NCI-H345 treated with DMSO at 0.1 percent for 48 hours (cell line): ENCODE measurements around the gene LIN7B.

Experiments used
- DNase-seq: peaks from one replicate; lab custom pipeline; 2025; ENCODE audit not compliant: unreplicated experiment; lab: John Stamatoyannopoulos, UW

Gene LIN7B

GRCh38 chr19:49160450-49161189, 46.5 kb downstream of the LIN7B start:
- DNase-seq: no peak

GRCh38 chr19:49161987-49162386, 47.8 kb downstream of the LIN7B start:
- no peak for DNase-seq

GRCh38 chr19:49165111-49165750, 51.1 kb downstream of the LIN7B start:
- DNase-seq: no peak

- DNase-seq: no peak
Measured at GRCh38 chr19:49165865-49166301, 51.7 kb downstream of the LIN7B start.

GRCh38 chr19:49167857-49168409, 53.8 kb downstream of the LIN7B start:
- DNase-seq: no peak
